Endothelial cell of umbilical vein (primary cell): Measurements from ENCODE around the gene CEP128. TPM values are rescaled to one million over a fixed set of nuclear protein-coding genes. Genes with fewer than 3 reads are reported as not detected.

Source experiments
- BruUV-seq: library from RNA; stranded (reverse); fragments of 400-500 nt; replicated peaks from 2 replicates; lab custom pipeline; 2021; lab: Mats Ljungman, UMichigan
- CTCF ChIA-PET: fragments of 300-600, 350-600 bp; sonication (Branson Sonifier 250); formaldehyde crosslinking; loops from one replicate; lab custom pipeline; 2021; ENCODE audit warnings: antibody characterized with exemption, inconsistent platforms; lab: Charles Lee
- POLR2A ChIA-PET: fragments of 300-600, 350-600 bp; sonication (Branson Sonifier 250); formaldehyde crosslinking; loops from one replicate; lab custom pipeline; 2021; ENCODE audit warnings: antibody characterized with exemption, inconsistent platforms; lab: Charles Lee
- DNase-seq: peaks from one replicate; pipeline ENCODE4 v3.0.0-alpha.2; 2011; ENCODE audit warnings: low read depth, low spot score
- FAIRE-seq: peaks from 2 replicates; lab custom pipeline; 2011; peaks lifted over from hg19 to GRCh38; lab: Jason Lieb, UNC
- H2AFZ ChIP-seq: 2 replicates; pipeline ENCODE4 v1.6.0; 2012; ENCODE audit warnings: low read depth, low read length, control low read depth, inconsistent platforms
- H3K27ac ChIP-seq: 2 replicates; pipeline ENCODE4 v1.5.1; 2011; ENCODE audit warnings: low read depth, mild to moderate bottlenecking, control low read depth, low read length, moderate library complexity; ENCODE audit not compliant: insufficient read depth
- H3K27me3 ChIP-seq, 2 experiments: 2 replicates each; pipeline versions ENCODE4 v1.6.0 to v1.6.1; 2011; ENCODE audit warnings: low read length in 2 of 2, mixed read lengths in 1 of 2; ENCODE audit not compliant: control insufficient read depth in 2 of 2, insufficient read depth in 2 of 2
- H3K36me3 ChIP-seq, 2 experiments: 2 replicates in 1 of 2; 3 replicates in 1 of 2; pipeline ENCODE4 v1.5.1; 2011; ENCODE audit warnings: low read length in 2 of 2, mild to moderate bottlenecking in 1 of 2, moderate library complexity in 1 of 2; ENCODE audit not compliant: control insufficient read depth in 2 of 2, insufficient read depth in 2 of 2; ENCODE audit errors: extremely low read depth in 1 of 2
- H3K4me1 ChIP-seq: 3 replicates; pipeline ENCODE4 v1.5.1; 2011; ENCODE audit warnings: mild to moderate bottlenecking, low read length; ENCODE audit not compliant: control insufficient read depth, insufficient read depth; ENCODE audit errors: extremely low read depth
- H3K4me2 ChIP-seq: 2 replicates; pipeline ENCODE4 v1.6.1; 2011; ENCODE audit warnings: low read length, control low read depth, mixed read lengths; ENCODE audit not compliant: insufficient read depth
- H3K4me3 ChIP-seq, 3 experiments: fragments of 200-600 bp in 1 of 3; sonication (generic), shearing (Covaris generic) in 1 of 3; replicated peaks in 1 of 3; 2 replicates each; pipeline ENCODE4 v1.5.1; 2011 to 2016; ENCODE audit warnings: control low read depth in 3 of 3, low read length in 3 of 3, mild to moderate bottlenecking in 2 of 3, inconsistent platforms in 1 of 3, low read depth in 1 of 3, moderate library complexity in 1 of 3; ENCODE audit not compliant: insufficient read depth in 1 of 3
- H3K79me2 ChIP-seq: 2 replicates; pipeline ENCODE4 v1.6.0; 2012; ENCODE audit warnings: low read length, inconsistent platforms; ENCODE audit not compliant: control insufficient read depth, insufficient read depth
- H3K9ac ChIP-seq: replicated peaks from 2 replicates; pipeline ENCODE3; 2011; ENCODE audit warnings: low read length, control low read depth; ENCODE audit not compliant: insufficient read depth; ENCODE audit errors: extremely low read depth
- H3K9me1 ChIP-seq: replicated peaks from 3 replicates; pipeline ENCODE4 v1.6.0; 2011; ENCODE audit warnings: mild to moderate bottlenecking, low read length; ENCODE audit not compliant: control insufficient read depth, insufficient read depth; ENCODE audit errors: extremely low read depth
- H3K9me3 ChIP-seq: replicated peaks from 2 replicates; pipeline ENCODE4 v1.5.1; 2012; ENCODE audit warnings: low read length, inconsistent platforms; ENCODE audit not compliant: control insufficient read depth, insufficient read depth
- H4K20me1 ChIP-seq: replicated peaks from 2 replicates; pipeline ENCODE3; 2011; ENCODE audit warnings: mild to moderate bottlenecking, low read length; ENCODE audit not compliant: control insufficient read depth, insufficient read depth; ENCODE audit errors: extremely low read depth
- CTCF ChIP-seq, 2 donors: IDR thresholded peaks; 1 replicate in 1 of 2; 2 replicates in 1 of 2; pipeline ENCODE4 v1.5.1; 2011; ENCODE audit warnings: low read length in 2 of 2, mild to moderate bottlenecking in 2 of 2, moderate library complexity in 2 of 2, control low read depth in 1 of 2, inconsistent platforms in 1 of 2, low read depth in 1 of 2; ENCODE audit not compliant: insufficient read depth in 1 of 2; ENCODE audit errors: extremely low read depth in 1 of 2
- EZH2 ChIP-seq: IDR thresholded peaks from 2 replicates; pipeline ENCODE4 v1.6.1; 2012; ENCODE audit warnings: borderline replicate concordance, low read depth, mild to moderate bottlenecking, moderate library complexity, low read length, inconsistent platforms; ENCODE audit not compliant: severe bottlenecking
- FOS ChIP-seq: IDR thresholded peaks from 2 replicates; pipeline ENCODE4 v1.6.1; 2011; ENCODE audit warnings: mild to moderate bottlenecking, low read length, moderate library complexity, borderline replicate concordance; ENCODE audit not compliant: insufficient read depth
- GATA2 ChIP-seq: IDR thresholded peaks from 2 replicates; pipeline ENCODE4 v1.7.0; 2011; ENCODE audit warnings: low read depth, mild to moderate bottlenecking, moderate library complexity, mixed read lengths, low read length; ENCODE audit not compliant: insufficient read length, insufficient read depth
- JUN ChIP-seq: IDR thresholded peaks from 2 replicates; pipeline ENCODE4 v1.6.1; 2011; ENCODE audit warnings: borderline replicate concordance, low read depth; ENCODE audit not compliant: insufficient read length, insufficient read depth
- MAX ChIP-seq: IDR thresholded peaks from 2 replicates; pipeline ENCODE4 v1.6.1; 2011; ENCODE audit not compliant: insufficient read depth, insufficient read length
- MYC ChIP-seq: IDR thresholded peaks from one replicate; pipeline ENCODE4 v1.6.1; 2011; ENCODE audit warnings: mild to moderate bottlenecking, low read depth, low read length
- POLR2A ChIP-seq: IDR thresholded peaks from 2 replicates; pipeline ENCODE4 v1.6.1; 2012; ENCODE audit warnings: low read depth, mild to moderate bottlenecking, control low read depth, low read length
- POLR2AphosphoS5 ChIP-seq: IDR thresholded peaks from 2 replicates; pipeline ENCODE4 v1.6.1; 2012; ENCODE audit warnings: low read depth, mild to moderate bottlenecking, control low read depth, low read length, moderate library complexity; ENCODE audit not compliant: insufficient read depth
- dilution Hi-C: fragments of 300-500 bp; cut with MboI; formaldehyde crosslinking; loops from one replicate; pipeline ENCODE4 v1.15.0; 2019; ENCODE audit warnings: low sequenced_read_pairs; ENCODE audit not compliant: extremely low pct_ligation_motif_present
- intact Hi-C: fragments of 100-400 bp; cut with micrococcal nuclease; formaldehyde crosslinking; loops from one replicate; pipeline ENCODE4 v1.10.0; 2022
- polyA plus RNA-seq, 4 experiments: library from polyadenylated mRNA; depleted of rRNA in 3 of 4; stranded (reverse) in 3 of 4; unstranded in 1 of 4; fragments of >200 nt; gene quantifications; 2 replicates each; pipeline versions ENCODE4 v1.2.1 to v1.2.3, GENCODE V29; 2011 to 2012; ENCODE audit warnings: missing spikeins in 1 of 4
- total RNA-seq: library from RNA; stranded (reverse); gene quantifications from 2 replicates; pipeline ENCODE4 v1.2.3, GENCODE V29; 2021

The CEP128 gene
- total and polyA plus RNA-seq, 2 donors (not counting 3 experiments of a cell fraction or from before 2014, with no cell fraction given): 0.91 to 23.7 TPM

DNA sequence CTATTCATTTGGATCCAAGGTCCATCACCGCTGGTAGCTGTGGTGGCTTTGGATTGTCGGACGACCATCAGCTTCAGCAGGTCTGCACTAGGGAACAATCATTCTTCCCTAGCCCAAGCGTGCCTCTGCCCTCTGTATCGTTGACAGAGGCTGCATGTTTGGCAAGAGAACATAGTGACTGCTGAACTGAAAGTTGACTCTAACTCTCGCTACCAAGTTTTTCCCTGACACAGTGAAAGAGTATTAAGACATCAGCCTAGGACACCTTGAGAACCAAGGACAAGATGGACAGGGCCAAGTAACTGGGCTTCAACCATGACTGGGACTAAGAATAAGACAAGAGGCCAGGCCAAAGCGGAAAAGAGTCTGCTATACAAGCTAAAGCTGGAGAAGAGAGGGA is 40.1 kb upstream of the CEP128 start:
- no peak for FAIRE-seq
- H3K4me1 ChIP-seq: no peaks in the 10 kb centered on the region
- TF ChIP-seq CTCF (IDR thresholded peaks at IDR 0.05; ENCODE audit: extremely low read depth in 1 of 2, insufficient read depth in 1 of 2, low read depth in 1 of 2, low read length in 2 of 2) (no peak), JUN (no peak), EZH2 (no peak), MYC (no peak)
- no peaks in the 10 kb centered on the region for H3K79me2 ChIP-seq
- no TSS peak for BruUV-seq
- no peaks in the 10 kb centered on the region for H3K9me3 ChIP-seq
- H2AFZ ChIP-seq: no peak overlapping the region
- H3K27me3 ChIP-seq: no peaks in the 10 kb centered on the region
- POLR2A ChIA-PET: no interaction called here
- DNase-seq: no peak
- no peak overlapping the region for H3K9ac ChIP-seq
- H3K36me3 ChIP-seq: no peaks in the 10 kb centered on the region
- no peak overlapping the region for H3K4me3 ChIP-seq
- H3K27ac ChIP-seq: no peak overlapping the region
- CTCF ChIA-PET: no interaction called here
- intact Hi-C loops (no loop called here), dilution Hi-C loops (no loop called here)
- H3K9me1 ChIP-seq: no peaks in the 10 kb centered on the region
- no peak overlapping the region for H3K4me2 ChIP-seq
- no peaks in the 10 kb centered on the region for H4K20me1 ChIP-seq

DNA sequence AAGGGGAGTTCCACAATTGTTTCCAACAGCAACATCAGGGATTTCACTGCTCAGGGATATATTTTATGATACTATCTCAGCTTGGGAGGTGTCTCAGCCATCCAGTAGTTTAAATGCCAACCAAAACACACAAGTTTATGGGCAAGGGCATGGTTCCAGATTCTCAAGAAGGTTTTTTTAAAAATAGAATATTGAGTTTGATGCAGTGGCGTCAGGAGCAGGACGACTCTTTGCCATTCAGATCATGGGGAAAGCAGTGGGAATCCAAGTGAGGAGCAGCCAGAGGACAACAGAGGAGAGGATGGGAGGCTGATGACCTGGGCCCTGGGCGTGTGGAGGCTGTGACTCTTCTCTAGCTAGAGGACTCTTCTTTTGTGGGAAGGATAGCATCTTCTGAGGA is 39.6 kb upstream of the CEP128 start:
- no peak for TF ChIP-seq EZH2
- no peak for TF ChIP-seq FOS
- no peak for TF ChIP-seq CTCF (IDR thresholded peaks at IDR 0.05; ENCODE audit: extremely low read depth in 1 of 2, insufficient read depth in 1 of 2, low read depth in 1 of 2, low read length in 2 of 2)
- TF ChIP-seq POLR2AphosphoS5: no peak
- TF ChIP-seq MYC: no peak
- no peak for TF ChIP-seq JUN
- no peak for TF ChIP-seq GATA2
- no peak for TF ChIP-seq POLR2A
- no peak for TF ChIP-seq MAX
- Histone ChIP-seq H3K4me2 (no peak overlapping the region), H3K4me3 (no peak overlapping the region), H3K9ac (no peak overlapping the region), H3K4me1 (no peaks in the 10 kb centered on the region), H3K27me3 (no peaks in the 10 kb centered on the region), H3K79me2 (no peaks in the 10 kb centered on the region), H2AFZ (no peak overlapping the region), H3K9me3 (no peaks in the 10 kb centered on the region), H3K27ac (no peak overlapping the region), H4K20me1 (no peaks in the 10 kb centered on the region), H3K9me1 (no peaks in the 10 kb centered on the region), H3K36me3 (no peaks in the 10 kb centered on the region)
- no peak for DNase-seq
- intact Hi-C loops (no loop called here), dilution Hi-C loops (no loop called here)
- FAIRE-seq: no peak
- ChIA-PET POLR2A (no interaction called here), CTCF (no interaction called here)
- BruUV-seq: no TSS peak
